Prostate gland (tissue), 2 donors: ENCODE data around the gene ARHGEF28.

Source experiments
- POLR2A ChIP-seq: fragments of 450-650 bp; IDR thresholded peaks from one replicate; pipeline ENCODE4 v1.6.1; 2016; ENCODE audit warnings: antibody characterized with exemption, mild to moderate bottlenecking
- POLR2AphosphoS5 ChIP-seq: sonication (generic); formaldehyde crosslinking; IDR thresholded peaks from one replicate; pipeline ENCODE4 v1.6.1; 2017; ENCODE audit warnings: antibody characterized with exemption
- TF ChIP-seq, protein P1 (sequence below), 4 experiments: fragments of 200-600 bp in 2 of 4; fragments of 450-650 bp in 2 of 4; sonication (generic) in 2 of 4; IDR thresholded peaks; 1 replicate in 3 of 4; 2 replicates in 1 of 4; pipeline ENCODE4 v1.5.1; 2016 to 2019; ENCODE audit warnings: antibody characterized with exemption in 4 of 4, mild to moderate bottlenecking in 2 of 4, moderate library complexity in 2 of 4

- TF ChIP-seq, protein P1, sequence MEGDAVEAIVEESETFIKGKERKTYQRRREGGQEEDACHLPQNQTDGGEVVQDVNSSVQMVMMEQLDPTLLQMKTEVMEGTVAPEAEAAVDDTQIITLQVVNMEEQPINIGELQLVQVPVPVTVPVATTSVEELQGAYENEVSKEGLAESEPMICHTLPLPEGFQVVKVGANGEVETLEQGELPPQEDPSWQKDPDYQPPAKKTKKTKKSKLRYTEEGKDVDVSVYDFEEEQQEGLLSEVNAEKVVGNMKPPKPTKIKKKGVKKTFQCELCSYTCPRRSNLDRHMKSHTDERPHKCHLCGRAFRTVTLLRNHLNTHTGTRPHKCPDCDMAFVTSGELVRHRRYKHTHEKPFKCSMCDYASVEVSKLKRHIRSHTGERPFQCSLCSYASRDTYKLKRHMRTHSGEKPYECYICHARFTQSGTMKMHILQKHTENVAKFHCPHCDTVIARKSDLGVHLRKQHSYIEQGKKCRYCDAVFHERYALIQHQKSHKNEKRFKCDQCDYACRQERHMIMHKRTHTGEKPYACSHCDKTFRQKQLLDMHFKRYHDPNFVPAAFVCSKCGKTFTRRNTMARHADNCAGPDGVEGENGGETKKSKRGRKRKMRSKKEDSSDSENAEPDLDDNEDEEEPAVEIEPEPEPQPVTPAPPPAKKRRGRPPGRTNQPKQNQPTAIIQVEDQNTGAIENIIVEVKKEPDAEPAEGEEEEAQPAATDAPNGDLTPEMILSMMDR (IDR thresholded peaks at IDR 0.05): no peak
- no peak for TF ChIP-seq POLR2AphosphoS5
- TF ChIP-seq POLR2A: no peak
Measured at GRCh38 chr5:73615947-73616346, 10.0 kb upstream of the ARHGEF28 start.
